Endothelial cell (in vitro differentiated cells): ENCODE results near the gene SERPINC1. TPM values are rescaled to one million over a fixed set of nuclear protein-coding genes. Genes with fewer than 3 reads are reported as not detected.
"Not testable (repeated sequence)": the region's sequence is repeated elsewhere in the genome, so short reads cannot be mapped to it uniquely, and the experiment has no call there.

Experiments
- DNase-seq: peaks from one replicate; pipeline ENCODE4 v3.0.0; 2021; ENCODE audit warnings: low spot score
- H3K27ac Mint-ChIP-seq: one replicate; pipeline ENCODE4 v1.8.0; 2021; ENCODE audit warnings: mixed read lengths, inconsistent platforms; ENCODE audit not compliant: unreplicated experiment
- H3K27me3 Mint-ChIP-seq: one replicate; pipeline ENCODE4 v1.8.0; 2021; ENCODE audit warnings: mild to moderate bottlenecking, moderate library complexity, mixed read lengths, inconsistent platforms; ENCODE audit not compliant: unreplicated experiment
- H3K36me3 Mint-ChIP-seq: one replicate; pipeline ENCODE4 v1.8.0; 2021; ENCODE audit warnings: mild to moderate bottlenecking, low read depth, mixed read lengths, inconsistent platforms; ENCODE audit not compliant: unreplicated experiment
- H3K4me1 Mint-ChIP-seq: one replicate; pipeline ENCODE4 v1.8.0; 2021; ENCODE audit warnings: mild to moderate bottlenecking, mixed read lengths, inconsistent platforms; ENCODE audit not compliant: unreplicated experiment
- H3K4me3 Mint-ChIP-seq: one replicate; pipeline ENCODE4 v1.8.0; 2021; ENCODE audit warnings: mild to moderate bottlenecking, mixed read lengths, inconsistent platforms; ENCODE audit not compliant: unreplicated experiment
- H3K9me3 Mint-ChIP-seq: one replicate; pipeline ENCODE4 v1.8.0; 2021; ENCODE audit warnings: mixed read lengths, inconsistent platforms; ENCODE audit not compliant: unreplicated experiment
- CTCF ChIP-seq: fragments of 200-600 bp; sonication (generic); IDR thresholded peaks from one replicate; pipeline ENCODE4 v1.5.0; 2021; ENCODE audit warnings: antibody characterized with exemption; ENCODE audit not compliant: unreplicated experiment
- total RNA-seq: library from RNA; stranded (reverse); fragmentation: NEBNext Ultra II Directional; extraction: Animal tissue kit (Norgen Biotek cat#: 25700); gene quantifications from one replicate; pipeline ENCODE4 v1.2.1, GENCODE V29; 2021; ENCODE audit not compliant: unreplicated experiment

SERPINC1 gene
- total RNA-seq, 1 donor from 2014 or later = not detected

GRCh38 chr1:173865468-173866164 is 51.5 kb downstream of the SERPINC1 start:
- H3K9me3 Mint-ChIP-seq = no peaks in the 10 kb centered on the region
- peaks cover 13% of the 10 kb centered on the region for H3K27me3 Mint-ChIP-seq
- peak overlapping the region; percentile 85 for H3K27ac Mint-ChIP-seq
- no peak for DNase-seq
- H3K4me1 Mint-ChIP-seq = peaks cover 36% of the 10 kb centered on the region
- H3K36me3 Mint-ChIP-seq = peaks cover 34% of the 10 kb centered on the region
- TF ChIP-seq CTCF = no peak
- peak overlapping the region; percentile 96 for H3K4me3 Mint-ChIP-seq

DNA sequence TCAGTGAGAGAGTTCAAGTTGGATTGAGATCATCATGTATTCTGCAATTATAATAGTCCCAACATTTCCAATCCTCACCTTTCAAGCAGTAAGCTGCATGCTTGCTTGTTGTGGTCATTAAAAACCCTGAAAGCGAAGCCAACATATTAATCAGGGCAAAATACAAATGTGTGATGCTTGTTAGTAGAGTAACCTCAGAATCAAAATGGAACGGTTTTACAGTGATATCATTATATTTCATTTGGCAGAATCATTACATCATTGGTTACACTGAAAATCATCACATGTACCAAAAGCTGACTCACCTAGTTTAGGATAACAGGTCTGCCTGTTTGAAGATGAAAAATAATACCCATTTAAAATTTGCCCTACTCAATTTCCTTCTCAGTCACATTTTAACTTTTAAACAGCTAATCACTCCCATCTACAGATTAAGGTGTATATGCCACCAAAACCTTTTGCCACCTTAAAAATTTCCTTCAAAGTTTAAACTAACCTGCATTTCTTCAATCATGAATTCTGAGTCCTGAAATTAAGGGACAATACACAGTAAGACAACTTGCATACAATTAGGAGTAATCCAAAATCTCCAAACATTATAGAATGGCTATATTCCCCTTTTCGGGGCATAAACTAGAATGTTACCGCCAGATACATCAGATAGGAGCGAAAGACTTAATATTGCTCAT is 52.8 kb downstream of the SERPINC1 start:
- TF ChIP-seq CTCF = no peak
- peak overlapping the region; percentile 36 for H3K27ac Mint-ChIP-seq
- peaks cover 33% of the 10 kb centered on the region for H3K4me1 Mint-ChIP-seq
- no peak for DNase-seq
- peak overlapping the region; percentile 69 for H3K4me3 Mint-ChIP-seq
- no peaks in the 10 kb centered on the region for H3K9me3 Mint-ChIP-seq
- H3K27me3 Mint-ChIP-seq = peaks cover 11% of the 10 kb centered on the region
- peaks cover 38% of the 10 kb centered on the region for H3K36me3 Mint-ChIP-seq

GRCh38 chr1:173863224-173864161 is 53.6 kb downstream of the SERPINC1 start:
- no peaks in the 10 kb centered on the region for H3K9me3 Mint-ChIP-seq
- H3K27ac Mint-ChIP-seq = peak overlapping the region; percentile 36
- DNase-seq = no peak
- no peak for TF ChIP-seq CTCF
- peaks cover 8% of the 10 kb centered on the region for H3K27me3 Mint-ChIP-seq
- H3K36me3 Mint-ChIP-seq = peaks cover 38% of the 10 kb centered on the region
- H3K4me1 Mint-ChIP-seq = peaks cover 28% of the 10 kb centered on the region
- peak overlapping the region; percentile 69 for H3K4me3 Mint-ChIP-seq

DNA sequence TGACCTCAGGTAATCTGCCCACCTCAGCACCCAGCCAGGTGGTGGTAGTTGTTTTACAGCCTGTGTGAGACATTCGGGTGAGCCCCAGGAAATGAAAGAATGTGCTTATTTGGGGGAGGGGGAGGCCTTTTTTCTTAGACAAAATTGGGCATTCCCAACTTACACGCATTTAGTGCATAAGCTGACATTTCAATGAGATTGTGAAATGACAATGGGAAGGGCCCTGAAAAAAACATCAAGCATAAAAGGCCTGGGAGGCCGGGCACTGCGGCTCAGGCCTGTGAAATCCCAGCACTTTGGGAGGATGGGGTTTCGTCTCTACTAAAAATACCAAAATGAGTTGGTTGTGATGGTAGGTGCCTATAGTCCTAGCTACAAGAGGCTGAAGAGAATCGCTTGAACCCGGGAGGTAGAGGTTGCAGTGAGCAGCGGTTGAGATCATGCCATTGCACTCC is 54.3 kb downstream of the SERPINC1 start:
- no peak overlapping the region for H3K27ac Mint-ChIP-seq
- no peak for DNase-seq
- H3K27me3 Mint-ChIP-seq = peaks cover 6% of the 10 kb centered on the region
- peak overlapping the region; percentile 74 for H3K4me3 Mint-ChIP-seq
- TF ChIP-seq CTCF = no peak
- peaks cover 28% of the 10 kb centered on the region for H3K4me1 Mint-ChIP-seq
- no peaks in the 10 kb centered on the region for H3K9me3 Mint-ChIP-seq
- H3K36me3 Mint-ChIP-seq = peaks cover 38% of the 10 kb centered on the region

DNA sequence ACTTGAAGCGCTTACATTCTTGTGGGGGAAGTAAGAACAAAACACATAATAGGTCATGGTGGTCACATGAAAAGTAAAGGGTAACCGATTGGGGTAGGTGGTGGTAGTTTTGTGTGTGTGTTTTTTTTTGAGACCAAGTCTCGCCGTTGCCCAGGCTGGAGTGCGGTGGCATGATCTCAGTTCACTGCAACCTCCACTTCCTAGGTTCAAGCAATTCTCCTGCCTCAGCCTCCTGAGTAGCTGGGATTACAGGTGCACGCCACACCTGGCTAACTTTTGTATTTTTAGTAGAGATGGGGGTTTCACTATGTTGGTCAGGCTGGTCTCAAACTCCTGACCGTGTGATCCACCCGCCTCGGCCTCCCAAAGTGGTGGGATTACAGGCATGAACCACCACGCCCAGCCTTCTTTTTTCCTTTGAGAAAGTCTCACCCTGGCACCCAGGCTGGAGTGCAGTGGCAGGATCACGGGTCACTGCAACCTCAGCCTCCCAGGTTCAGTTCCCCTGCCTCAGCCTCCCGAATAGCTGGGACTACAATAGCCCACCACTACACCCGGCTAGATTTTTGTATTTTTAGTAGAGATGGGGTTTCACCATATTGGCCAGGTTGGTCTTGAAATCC is 54.9 kb downstream of the SERPINC1 start:
- H3K9me3 Mint-ChIP-seq, DNase-seq, H3K27me3 Mint-ChIP-seq, H3K27ac Mint-ChIP-seq: not testable (repeated sequence)
- H3K36me3 Mint-ChIP-seq = peaks cover 44% of the 10 kb centered on the region
- H3K4me3 Mint-ChIP-seq = peak overlapping the region; percentile 74
- peaks cover 30% of the 10 kb centered on the region for H3K4me1 Mint-ChIP-seq
